ENCODE results near the gene ALS2CL.

- TF ChIP-seq CTCF (IDR thresholded peaks at IDR 0.05) (no peak), POLR2A (IDR thresholded peaks at IDR 0.05) (peak in 1 of 2 donors; percentile 7), POLR2AphosphoS5 (IDR thresholded peaks at IDR 0.05) (no peak)
Observed at GRCh38 chr3:46693038-46693891, at the start of gene ALS2CL.

Measured in gastroesophageal sphincter (tissue), 3 donors.